Osteoblast (primary cell): ENCODE data around the gene TAOK1. TPM values are rescaled to one million over a fixed set of nuclear protein-coding genes. Genes with fewer than 3 reads are reported as not detected.

Source experiments
- DNase-seq: peaks from one replicate; pipeline ENCODE4 v3.0.0; 2011; ENCODE audit warnings: low spot score, mixed read lengths; ENCODE audit not compliant: insufficient read length; ENCODE audit errors: missing footprints
- H2AFZ ChIP-seq: 2 replicates; pipeline ENCODE4 v1.6.0; 2011; ENCODE audit warnings: mild to moderate bottlenecking, low read length
- H3K27ac ChIP-seq: 2 replicates; pipeline ENCODE4 v1.5.1; 2011; ENCODE audit warnings: mild to moderate bottlenecking, low read depth, low read length, moderate library complexity
- H3K27me3 ChIP-seq: 2 replicates; pipeline ENCODE4 v1.6.0; 2012; ENCODE audit warnings: mild to moderate bottlenecking, control low read depth, inconsistent platforms, low read length, moderate library complexity; ENCODE audit not compliant: insufficient read depth
- H3K36me3 ChIP-seq: 2 replicates; pipeline ENCODE4 v1.5.1; 2011; ENCODE audit warnings: mild to moderate bottlenecking, low read length, control low read depth, moderate library complexity; ENCODE audit not compliant: insufficient read depth
- H3K4me1 ChIP-seq: 2 replicates; pipeline ENCODE4 v1.5.1; 2011; ENCODE audit warnings: mild to moderate bottlenecking, low read length, control low read depth, moderate library complexity; ENCODE audit not compliant: insufficient read depth
- H3K4me2 ChIP-seq: 2 replicates; pipeline ENCODE4 v1.6.0; 2011; ENCODE audit warnings: mild to moderate bottlenecking, low read length; ENCODE audit not compliant: insufficient read depth
- H3K4me3 ChIP-seq: fragments of 200-600 bp; sonication (generic); 3 replicates; pipeline ENCODE4 v1.5.1; 2012; ENCODE audit warnings: mild to moderate bottlenecking, low read length, inconsistent platforms; ENCODE audit not compliant: insufficient read depth
- H3K79me2 ChIP-seq: 2 replicates; pipeline ENCODE4 v1.6.0; 2012; ENCODE audit warnings: mild to moderate bottlenecking, low read length, control low read depth, inconsistent platforms; ENCODE audit not compliant: insufficient read depth
- H3K9me3 ChIP-seq: 2 replicates; pipeline ENCODE4 v1.5.1; 2011; ENCODE audit warnings: low read depth, low read length, control low read depth
- H4K20me1 ChIP-seq: 2 replicates; pipeline ENCODE4 v1.6.0; 2012; ENCODE audit warnings: mild to moderate bottlenecking, low read length, control low read depth; ENCODE audit not compliant: insufficient read depth
- total RNA-seq: library from RNA; depleted of rRNA; stranded (reverse); fragments of >200 nt; gene quantifications from 2 replicates; pipeline ENCODE4 v1.2.3, GENCODE V29; 2012
- TF ChIP-seq, protein P1 (sequence below): IDR thresholded peaks from 2 replicates; pipeline ENCODE4 v1.5.1; 2011; ENCODE audit warnings: mild to moderate bottlenecking, low read depth, low read length, moderate library complexity; ENCODE audit errors: extremely low read depth

TAOK1 gene
- total RNA-seq = 53.6 and 68.4 TPM in 2 replicates

DNA sequence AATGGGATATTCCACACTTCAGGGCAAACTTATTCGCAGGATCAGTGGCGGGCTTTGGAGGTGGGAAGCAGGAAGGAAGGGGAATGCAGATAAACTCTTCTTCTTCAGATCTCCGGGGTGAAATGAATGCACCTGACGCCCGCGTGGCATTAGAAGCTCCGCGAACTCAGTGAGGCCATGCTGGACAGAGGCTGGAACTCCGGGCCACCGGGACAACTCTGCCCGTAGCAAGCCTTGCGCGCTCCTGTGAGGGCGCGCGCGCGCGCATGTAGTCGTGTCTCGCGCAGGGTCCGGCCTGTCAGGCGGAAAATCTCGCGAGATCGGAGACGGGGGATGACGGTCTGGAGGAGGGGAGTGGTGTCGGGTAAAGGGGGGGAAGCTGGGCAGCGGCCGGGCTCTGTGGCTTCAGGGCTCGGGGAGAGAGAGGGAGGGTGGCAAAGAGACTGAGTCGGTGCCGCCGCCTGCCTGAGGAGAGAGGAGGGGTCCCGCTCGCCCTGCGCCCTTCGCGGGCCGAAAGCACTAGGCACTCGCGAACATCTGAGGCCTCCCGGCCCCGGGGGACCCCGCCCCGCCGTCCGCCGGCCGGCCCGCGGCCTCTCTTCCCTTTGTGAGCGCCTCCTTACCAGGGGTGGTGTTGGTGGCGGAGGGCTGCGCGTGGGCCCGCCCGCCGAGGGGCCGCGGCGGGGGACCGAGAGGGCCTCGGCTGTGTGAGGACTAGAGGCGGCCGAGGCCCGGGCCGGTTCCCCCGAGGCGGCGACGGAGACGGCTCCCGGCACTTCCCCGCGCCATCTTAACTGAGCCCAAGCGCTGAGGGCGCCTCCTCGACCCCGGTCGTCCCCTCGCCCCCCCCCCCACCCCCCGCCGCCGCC is at the start of gene TAOK1:
TSS of gene TAOK1 (plus strand) at position 382 of the 869 bp plus-strand sequence. CDS start 61,186 bp downstream, outside the sequence.
- peaks cover 48% of the 10 kb centered on the region for H3K79me2 ChIP-seq
- H3K4me3 ChIP-seq = peak within 1 kb of the TSS; percentile 93
- H3K4me1 ChIP-seq = peaks cover 16% of the 10 kb centered on the region
- no peaks in the 10 kb centered on the region for H3K9me3 ChIP-seq
- peak; percentile 99 for DNase-seq
- H3K27me3 ChIP-seq = no peaks in the 10 kb centered on the region
- TF ChIP-seq, protein P1, sequence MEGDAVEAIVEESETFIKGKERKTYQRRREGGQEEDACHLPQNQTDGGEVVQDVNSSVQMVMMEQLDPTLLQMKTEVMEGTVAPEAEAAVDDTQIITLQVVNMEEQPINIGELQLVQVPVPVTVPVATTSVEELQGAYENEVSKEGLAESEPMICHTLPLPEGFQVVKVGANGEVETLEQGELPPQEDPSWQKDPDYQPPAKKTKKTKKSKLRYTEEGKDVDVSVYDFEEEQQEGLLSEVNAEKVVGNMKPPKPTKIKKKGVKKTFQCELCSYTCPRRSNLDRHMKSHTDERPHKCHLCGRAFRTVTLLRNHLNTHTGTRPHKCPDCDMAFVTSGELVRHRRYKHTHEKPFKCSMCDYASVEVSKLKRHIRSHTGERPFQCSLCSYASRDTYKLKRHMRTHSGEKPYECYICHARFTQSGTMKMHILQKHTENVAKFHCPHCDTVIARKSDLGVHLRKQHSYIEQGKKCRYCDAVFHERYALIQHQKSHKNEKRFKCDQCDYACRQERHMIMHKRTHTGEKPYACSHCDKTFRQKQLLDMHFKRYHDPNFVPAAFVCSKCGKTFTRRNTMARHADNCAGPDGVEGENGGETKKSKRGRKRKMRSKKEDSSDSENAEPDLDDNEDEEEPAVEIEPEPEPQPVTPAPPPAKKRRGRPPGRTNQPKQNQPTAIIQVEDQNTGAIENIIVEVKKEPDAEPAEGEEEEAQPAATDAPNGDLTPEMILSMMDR = no peak
- H3K4me2 ChIP-seq = peak within 1 kb of the TSS; percentile 96
- peak within 1 kb of the TSS; percentile 99 for H2AFZ ChIP-seq
- no peaks in the 10 kb centered on the region for H3K36me3 ChIP-seq
- peak within 1 kb of the TSS; percentile 67 for H3K27ac ChIP-seq
- H4K20me1 ChIP-seq = peaks cover 32% of the 10 kb centered on the region

DNA sequence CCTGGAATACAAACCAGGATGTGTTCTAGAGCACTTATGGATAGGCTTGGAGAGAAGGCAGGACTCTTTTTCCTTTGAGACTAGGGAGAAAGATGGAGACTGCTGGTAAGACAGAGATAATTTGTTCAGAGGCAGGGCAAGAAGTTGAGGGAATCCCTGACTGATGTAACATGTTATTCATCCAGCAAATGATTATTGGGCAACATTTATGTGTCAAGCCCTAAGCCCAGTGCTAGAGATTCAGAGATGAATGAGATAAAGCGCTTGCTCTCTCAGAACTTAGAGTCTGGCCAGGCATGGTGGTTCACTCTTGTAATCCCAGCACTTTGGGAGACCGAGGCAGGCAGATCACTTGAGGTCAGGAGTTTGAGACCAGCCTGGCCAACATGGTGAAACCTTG is 48.4 kb upstream of the TAOK1 start:
- peaks cover 29% of the 10 kb centered on the region for H3K27me3 ChIP-seq
- no peaks in the 10 kb centered on the region for H3K4me1 ChIP-seq
- no peak overlapping the region for H3K4me3 ChIP-seq
- H3K27ac ChIP-seq = no peak overlapping the region
- DNase-seq = no peak
- no peaks in the 10 kb centered on the region for H3K79me2 ChIP-seq
- TF ChIP-seq, protein P1 = no peak
- no peak overlapping the region for H2AFZ ChIP-seq
- H3K4me2 ChIP-seq = no peak overlapping the region
- no peaks in the 10 kb centered on the region for H3K36me3 ChIP-seq
- H4K20me1 ChIP-seq = no peaks in the 10 kb centered on the region
- no peaks in the 10 kb centered on the region for H3K9me3 ChIP-seq

DNA sequence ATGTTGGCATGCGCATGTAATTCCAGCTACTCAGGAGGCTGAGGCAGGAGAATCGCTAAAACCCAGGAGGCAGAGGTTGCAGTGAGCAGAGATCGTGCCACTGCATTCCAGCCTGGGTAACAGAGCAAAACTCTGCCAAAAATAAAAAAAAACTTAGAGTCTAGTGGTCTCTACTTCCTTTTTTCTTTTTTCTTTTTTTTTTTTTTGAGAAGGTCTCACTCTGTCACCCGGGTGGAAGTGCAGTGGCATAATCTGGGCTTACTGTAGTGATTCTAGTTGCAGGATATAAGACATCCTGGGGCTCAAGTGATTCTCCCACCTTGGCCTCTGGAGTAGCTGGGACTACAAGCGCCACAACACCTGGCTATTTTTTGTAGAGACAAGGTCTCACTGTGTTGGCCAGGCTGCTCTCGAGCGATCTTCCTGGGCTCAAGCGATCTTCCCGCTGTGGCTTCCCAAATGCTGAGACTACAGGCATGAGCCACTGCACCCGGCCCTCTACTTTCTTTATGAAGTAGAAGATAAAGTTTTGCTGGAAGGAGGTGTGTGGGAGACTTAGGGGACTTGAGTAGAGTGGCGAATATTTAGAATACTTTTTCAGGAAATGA is 47.9 kb upstream of the TAOK1 start:
- Histone ChIP-seq H3K79me2 (no peaks in the 10 kb centered on the region), H4K20me1 (no peaks in the 10 kb centered on the region), H3K4me3 (no peak overlapping the region), H3K4me1 (no peaks in the 10 kb centered on the region), H3K36me3 (no peaks in the 10 kb centered on the region), H3K27ac (no peak overlapping the region), H3K27me3 (peaks cover 29% of the 10 kb centered on the region), H3K9me3 (no peaks in the 10 kb centered on the region), H2AFZ (no peak overlapping the region), H3K4me2 (no peak overlapping the region)
- TF ChIP-seq, protein P1 = no peak
- no peak for DNase-seq
